HG02642 (cell line): ENCODE measurements around the gene SBF1.
"Not testable (repeated sequence)": the region's sequence is repeated elsewhere in the genome, so short reads cannot be mapped to it uniquely, and the experiment has no call there.

Experiments used
- ATAC-seq: cut with Tn5 transposase; IDR thresholded peaks from one replicate; pipeline ENCODE4 v1.9.1; 2021; ENCODE audit warnings: mild to moderate bottlenecking; ENCODE audit not compliant: unreplicated experiment, poor library complexity

The SBF1 gene

GRCh38 chr22:50436015-50436830, 38.6 kb downstream of the SBF1 start:
- ATAC-seq, result no peak

- ATAC-seq, result no peak
Measured at GRCh38 chr22:50435291-50436014, 39.4 kb downstream of the SBF1 start.

DNA sequence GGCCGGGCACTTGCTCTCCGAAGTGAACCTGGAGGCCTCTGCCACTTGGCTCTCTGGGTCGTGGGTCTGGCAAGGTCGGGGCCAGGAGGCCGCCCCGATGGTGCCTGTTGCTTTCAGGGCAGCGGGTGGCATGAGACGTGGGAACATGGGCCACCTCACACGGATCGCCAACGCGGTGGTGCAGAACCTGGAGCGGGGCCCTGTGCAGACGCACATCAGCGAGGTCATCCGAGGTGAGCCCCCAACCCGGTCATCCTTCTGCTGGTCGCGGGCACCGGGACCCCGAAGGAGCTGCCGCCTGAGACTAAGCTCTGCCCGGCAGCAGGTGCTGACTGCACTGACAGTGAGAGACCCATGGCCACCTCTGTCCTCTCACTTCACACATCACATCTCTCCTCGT, 40.0 kb downstream of the SBF1 start:
- ATAC-seq, result no peak

DNA sequence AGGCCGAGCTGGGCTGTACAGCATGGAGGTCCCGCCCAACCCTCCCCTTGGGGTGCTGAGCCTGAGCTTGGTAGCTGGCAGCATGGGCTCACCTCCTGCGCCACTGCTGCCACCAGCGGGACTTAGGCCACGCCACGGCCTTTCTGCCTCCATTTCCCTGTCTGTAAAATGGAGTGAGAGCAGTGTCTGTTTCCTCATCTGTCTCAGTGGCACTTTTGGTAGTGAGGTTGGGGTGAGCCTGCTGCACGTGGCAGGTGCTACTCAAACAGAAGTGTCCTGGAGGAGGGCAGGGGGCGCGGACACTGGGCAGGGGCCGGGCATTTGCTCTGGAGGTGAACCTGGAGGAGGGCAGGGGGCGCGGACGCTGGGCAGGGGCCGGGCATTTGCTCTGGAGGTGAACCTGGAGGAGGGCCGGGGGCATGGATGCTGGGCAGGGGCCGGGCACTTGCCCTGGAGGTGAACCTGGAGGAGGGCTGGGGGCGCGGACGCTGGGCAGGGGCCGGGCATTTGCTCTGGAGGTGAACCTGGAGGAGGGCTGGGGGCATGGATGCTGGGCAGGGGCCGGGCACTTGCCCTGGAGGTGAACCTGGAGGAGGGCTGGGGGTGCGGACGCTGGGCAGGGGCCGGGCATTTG, 41.8 kb downstream of the SBF1 start:
- not testable (repeated sequence) for ATAC-seq

DNA sequence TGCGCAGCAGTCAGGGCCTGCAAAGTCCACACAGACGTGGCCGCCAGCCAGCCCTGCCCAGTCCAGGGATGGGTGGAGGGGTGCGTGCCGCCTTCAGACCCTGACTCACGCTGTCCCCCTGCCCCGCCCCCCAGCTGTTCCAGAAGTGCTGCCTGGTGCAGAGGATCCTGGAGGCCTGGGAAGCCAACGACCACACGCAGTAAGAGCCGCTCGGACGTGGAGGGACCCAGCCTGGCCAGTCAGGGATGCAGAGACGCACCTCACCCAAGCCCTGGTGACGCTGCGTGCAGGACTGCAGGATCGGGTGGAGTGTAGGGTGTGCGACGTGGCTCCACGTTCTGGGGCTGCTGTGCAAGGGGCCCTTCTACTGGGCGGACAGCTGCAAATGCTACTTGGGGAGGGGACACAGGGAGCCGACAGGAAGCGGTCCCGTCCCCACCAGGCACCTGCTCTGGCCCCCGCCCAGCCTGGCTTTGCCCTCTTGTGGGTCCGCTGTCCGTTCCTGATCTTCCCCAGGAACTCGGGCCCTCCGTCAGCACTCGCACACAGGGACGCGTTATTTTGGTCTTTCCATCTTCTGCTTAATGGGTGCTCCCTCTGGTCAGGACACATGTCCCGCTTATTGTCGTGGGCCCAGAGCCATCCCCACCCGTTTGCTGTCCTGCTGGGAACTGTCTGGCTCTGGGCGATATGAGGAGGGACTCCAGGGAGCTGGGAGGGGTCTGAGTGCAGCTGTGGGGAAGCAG, 42.5 kb downstream of the SBF1 start:
- no peak for ATAC-seq

GRCh38 chr22:50425179-50425916, 49.5 kb downstream of the SBF1 start:
- ATAC-seq, result no peak

DNA sequence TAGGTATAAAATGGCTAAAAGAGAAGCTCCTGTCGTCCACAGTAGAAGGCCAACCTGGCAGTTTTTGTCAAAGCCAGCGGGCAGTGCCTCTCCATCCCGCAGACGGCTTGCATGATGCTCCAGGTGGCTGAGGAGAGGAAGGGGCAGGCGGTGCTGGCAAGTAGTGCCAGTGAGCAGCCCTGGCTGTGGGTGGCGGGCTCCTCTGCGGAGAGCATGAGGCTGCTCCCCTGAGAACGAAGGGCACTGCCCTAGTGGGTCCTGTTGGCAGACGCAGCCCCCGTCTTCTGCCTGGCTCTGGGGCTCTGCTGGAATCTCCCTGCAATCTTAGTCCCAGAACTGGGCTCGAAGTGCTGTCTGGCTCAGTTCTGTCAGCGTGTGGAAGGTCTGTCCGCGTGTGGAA, 50.9 kb downstream of the SBF1 start:
- ATAC-seq, result no peak

- no peak for ATAC-seq
Measured at GRCh38 chr22:50422961-50423815, 51.6 kb downstream of the SBF1 start.

GRCh38 chr22:50422046-50422445, 52.8 kb downstream of the SBF1 start:
- no peak for ATAC-seq

- no peak for ATAC-seq
Measured at GRCh38 chr22:50420581-50420980, 54.3 kb downstream of the SBF1 start.

DNA sequence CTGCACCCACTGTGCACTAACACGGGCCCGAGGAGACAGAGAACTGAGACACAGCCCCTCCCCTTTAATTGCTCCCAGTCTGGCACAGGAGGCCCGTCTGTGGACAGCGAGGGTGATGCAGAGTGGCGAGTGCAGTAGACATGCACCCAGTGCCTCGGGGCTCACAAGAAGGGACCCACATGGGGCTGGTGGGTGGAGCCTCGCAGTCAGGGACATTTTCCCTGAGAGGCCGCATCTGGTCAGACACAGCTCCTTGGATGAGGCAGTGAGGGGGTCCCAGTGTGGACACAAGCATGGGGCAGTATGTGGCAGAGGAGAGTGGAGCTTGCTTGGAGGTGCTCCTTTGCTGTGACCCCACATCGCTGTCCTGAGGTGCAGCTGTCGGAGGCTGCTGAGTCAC, 54.8 kb downstream of the SBF1 start:
- ATAC-seq, result no peak

DNA sequence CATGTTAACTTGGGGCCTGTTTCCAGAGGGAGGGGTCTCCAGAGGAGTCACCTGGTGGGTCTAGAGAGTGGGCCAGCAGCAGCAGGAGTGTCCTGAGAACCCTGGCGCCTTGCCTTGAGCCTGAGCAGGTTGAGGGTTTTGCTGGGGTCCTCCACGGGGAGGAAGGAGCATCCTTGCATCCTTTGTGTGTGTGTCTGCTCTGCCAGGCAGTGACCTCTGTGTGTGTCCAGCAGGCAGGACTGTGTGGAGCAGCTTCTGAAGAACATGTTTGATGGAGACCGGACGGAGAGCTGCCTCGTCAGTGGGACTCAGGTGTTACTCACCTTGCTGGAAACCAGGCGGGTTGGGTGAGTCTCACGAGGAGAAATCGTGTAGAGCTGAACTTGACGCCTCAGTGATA, 55.7 kb downstream of the SBF1 start:
- ATAC-seq, result no peak

- ATAC-seq, result no peak
Measured at GRCh38 chr22:50418624-50419023, 56.2 kb downstream of the SBF1 start.

GRCh38 chr22:50417411-50418210, 57.2 kb downstream of the SBF1 start:
- no peak for ATAC-seq

GRCh38 chr22:50416996-50417395, 57.8 kb downstream of the SBF1 start:
- no peak for ATAC-seq

DNA sequence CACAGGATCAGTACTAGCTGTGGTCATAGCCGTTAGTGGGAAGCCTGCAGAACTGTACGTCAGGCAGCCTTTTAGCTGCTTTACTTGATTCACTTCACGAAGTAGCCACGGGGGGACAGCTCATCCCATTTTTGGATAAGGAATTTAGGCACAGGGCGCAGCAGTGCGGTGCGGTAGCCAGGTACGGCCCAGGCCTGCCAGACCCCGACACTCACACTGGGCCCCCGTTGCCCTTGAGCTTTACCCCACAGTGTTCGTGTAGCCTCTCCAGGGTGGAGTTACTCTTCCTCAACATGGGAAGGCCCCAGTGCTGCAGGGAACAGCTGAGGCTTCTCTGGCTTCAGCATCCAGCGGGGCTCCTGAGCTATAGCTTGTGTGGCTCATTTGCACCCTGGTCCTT, 59.4 kb downstream of the SBF1 start:
- no peak for ATAC-seq

GRCh38 chr22:50414476-50415248, 60.2 kb downstream of the SBF1 start:
- no peak for ATAC-seq

DNA sequence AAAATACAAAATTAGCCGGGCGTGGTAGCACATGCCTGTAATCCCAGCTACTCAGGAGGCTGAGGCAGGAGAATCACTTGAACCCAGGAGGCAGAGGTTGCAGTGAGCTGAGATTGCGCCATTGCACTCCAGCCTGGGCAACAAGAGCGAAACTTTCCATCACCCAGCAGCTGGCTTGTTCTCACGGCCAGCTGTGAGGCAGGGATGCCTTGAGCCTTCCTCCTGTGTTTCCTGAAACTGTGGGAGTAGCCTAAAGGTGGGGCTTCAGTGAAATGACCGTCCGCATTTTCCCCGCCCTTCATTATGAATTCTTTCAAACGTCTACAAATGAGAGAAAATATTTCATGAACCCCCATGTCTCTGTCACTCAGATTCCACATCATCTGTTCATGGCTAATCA, 65.9 kb downstream of the SBF1 start:
- not testable (repeated sequence) for ATAC-seq
